Pancreas (tissue), 10 donors: ENCODE data around the gene POLR3H. TPM values are rescaled to one million over a fixed set of nuclear protein-coding genes. Genes with fewer than 3 reads are reported as not detected.
"Not testable (repeated sequence)": the region's sequence is repeated elsewhere in the genome, so short reads cannot be mapped to it uniquely, and the experiment has no call there.

Experiments
- ATAC-seq, 4 donors: fragments of 200-7000 bp; cut with Tn5 transposase; one replicate each; pipeline versions ENCODE4 v1.8.0 to v1.9.1; 2020; ENCODE audit warnings: mild to moderate bottlenecking in 4 of 4, moderate library complexity in 4 of 4
- DNase-seq, 6 donors: peaks; one replicate each; pipeline ENCODE4 v3.0.0-alpha.2; 2020
- FAIRE-seq: peaks from 2 replicates; lab custom pipeline; 2012; peaks lifted over from hg19 to GRCh38; lab: Jason Lieb, UNC
- H3K27ac ChIP-seq, 4 donors: fragments of 200-600 bp; sonication (generic); 1 replicate in 3 of 4; 2 replicates in 1 of 4; pipeline versions ENCODE4 v1.5.0 to v1.8.0; 2020
- H3K27me3 ChIP-seq, 4 donors: fragments of 200-600 bp; one replicate each; pipeline ENCODE4 v1.8.0; 2021
- H3K36me3 ChIP-seq, 3 donors: fragments of 200-600 bp; sonication (generic) in 1 of 3; one replicate each; pipeline versions ENCODE4 v1.5.0 to v1.8.0; 2020 to 2021
- H3K4me1 ChIP-seq, 3 donors: fragments of 200-600 bp; one replicate each; pipeline ENCODE4 v1.8.0; 2021
- H3K4me3 ChIP-seq, 4 donors: fragments of 200-600 bp; sonication (generic) in 2 of 4; one replicate each; pipeline versions ENCODE4 v1.5.0 to v1.8.0; 2020 to 2021
- H3K9me3 ChIP-seq, 4 donors: fragments of 200-600 bp; one replicate each; pipeline ENCODE4 v1.8.0; 2021
- WGBS, 2 donors: extraction: QIAGEN DNeasy Blood & Tissue Kit; methylation state at CpG; one replicate each; pipeline ENCODE4 v1.1.7; 2013; 5-methylcytosine and 5-hydroxymethylcytosine counted together
- intact Hi-C, 3 donors: fragments of 100-400 bp; cut with DNase I; formaldehyde crosslinking; loops; one replicate each; pipeline versions ENCODE4 v1.11.1 to v1.14.2; 2022
- polyA plus RNA-seq, 2 donors: library from polyadenylated mRNA; stranded (reverse); fragments of 200-250 nt; gene quantifications; one replicate each; pipeline ENCODE4 v1.2.3, GENCODE V29; 2013
- total RNA-seq, 6 donors: library from RNA; stranded (reverse); fragmentation: NEBNext Ultra II Directional in 4 of 6; extraction: Animal tissue kit (Norgen Biotek cat#: 25700) in 4 of 6; gene quantifications; one replicate each; pipeline versions ENCODE4 v1.2.1 to v1.2.4, GENCODE V29; 2021 to 2023
- TF ChIP-seq, protein P1 (sequence below), 4 donors: fragments of 200-600 bp; sonication (generic) in 3 of 4; IDR thresholded peaks; one replicate each; pipeline versions ENCODE4 v1.5.0 to v1.8.0; 2021; ENCODE audit warnings: antibody characterized with exemption in 4 of 4
- donor health status: healthy with polysubstance abuse.
- donor health status: DM: no; HTN: no; CAD: no; lungs with moderate emphysema.
- donor health status: DM: no; HTN: no; CAD: no.
- donor health status: control.
- donor health status: control.
- donor health status: Bipolar disorder and iron deficiency.
- donor health status: DM: yes; HTN: yes; CAD: no.
- donor health status: DM: no; HTN: no; CAD: no.
- donor health status: DM: no; HTN: no; CAD: no.
- donor health status: DM: yes; HTN: yes; CAD: no.

The POLR3H gene
- total and polyA plus RNA-seq, 8 donors: 11.0 to 22.0 (median 14.4) TPM

DNA sequence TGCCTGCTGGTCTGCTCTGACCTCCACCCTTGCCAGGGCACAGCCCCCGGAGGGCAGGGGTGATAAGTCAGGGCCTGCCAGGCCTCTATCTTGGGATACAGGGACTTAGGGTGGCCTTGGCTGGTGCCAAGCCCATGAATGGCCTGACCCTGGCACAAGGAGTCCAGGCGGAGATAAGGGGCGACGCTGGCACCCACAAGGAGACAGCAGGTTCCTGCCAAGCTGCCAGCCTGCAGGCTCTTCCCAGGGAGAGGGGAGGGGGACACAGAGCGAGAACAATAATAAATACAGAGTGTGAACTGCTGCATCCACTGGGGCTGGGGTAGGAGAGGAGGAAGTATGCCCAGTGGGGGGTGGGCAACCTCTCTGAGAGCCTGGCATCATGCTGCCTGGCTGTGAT, 17.5 kb upstream of the POLR3H start:
- FAIRE-seq (no peak), DNase-seq (peak in 5 of 6 donors; percentile 47 to 88 (median 61)), ATAC-seq (peak; percentile 24 to 79 (median 58))
- no peaks in the 10 kb centered on the region for H3K9me3 ChIP-seq
- no peaks in the 10 kb centered on the region for H3K27me3 ChIP-seq
- H3K27ac ChIP-seq: peak overlapping the region in 3 of 4 donors; percentile 32 to 71 (median 52)
- H3K4me1 ChIP-seq: peaks cover 0 to 23% (median 8%) of the 10 kb centered on the region in 3 donors
- 24 to 33% methylated on average over 5 of the region's 5 CpGs for WGBS, 2 donors
- TF ChIP-seq, protein P1, sequence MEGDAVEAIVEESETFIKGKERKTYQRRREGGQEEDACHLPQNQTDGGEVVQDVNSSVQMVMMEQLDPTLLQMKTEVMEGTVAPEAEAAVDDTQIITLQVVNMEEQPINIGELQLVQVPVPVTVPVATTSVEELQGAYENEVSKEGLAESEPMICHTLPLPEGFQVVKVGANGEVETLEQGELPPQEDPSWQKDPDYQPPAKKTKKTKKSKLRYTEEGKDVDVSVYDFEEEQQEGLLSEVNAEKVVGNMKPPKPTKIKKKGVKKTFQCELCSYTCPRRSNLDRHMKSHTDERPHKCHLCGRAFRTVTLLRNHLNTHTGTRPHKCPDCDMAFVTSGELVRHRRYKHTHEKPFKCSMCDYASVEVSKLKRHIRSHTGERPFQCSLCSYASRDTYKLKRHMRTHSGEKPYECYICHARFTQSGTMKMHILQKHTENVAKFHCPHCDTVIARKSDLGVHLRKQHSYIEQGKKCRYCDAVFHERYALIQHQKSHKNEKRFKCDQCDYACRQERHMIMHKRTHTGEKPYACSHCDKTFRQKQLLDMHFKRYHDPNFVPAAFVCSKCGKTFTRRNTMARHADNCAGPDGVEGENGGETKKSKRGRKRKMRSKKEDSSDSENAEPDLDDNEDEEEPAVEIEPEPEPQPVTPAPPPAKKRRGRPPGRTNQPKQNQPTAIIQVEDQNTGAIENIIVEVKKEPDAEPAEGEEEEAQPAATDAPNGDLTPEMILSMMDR (IDR thresholded peaks at IDR 0.05): no peak
- H3K36me3 ChIP-seq: no peaks in the 10 kb centered on the region
- intact Hi-C loops: no loop called here
- peak overlapping the region in 2 of 4 donors; percentile 29 to 33 for H3K4me3 ChIP-seq

DNA sequence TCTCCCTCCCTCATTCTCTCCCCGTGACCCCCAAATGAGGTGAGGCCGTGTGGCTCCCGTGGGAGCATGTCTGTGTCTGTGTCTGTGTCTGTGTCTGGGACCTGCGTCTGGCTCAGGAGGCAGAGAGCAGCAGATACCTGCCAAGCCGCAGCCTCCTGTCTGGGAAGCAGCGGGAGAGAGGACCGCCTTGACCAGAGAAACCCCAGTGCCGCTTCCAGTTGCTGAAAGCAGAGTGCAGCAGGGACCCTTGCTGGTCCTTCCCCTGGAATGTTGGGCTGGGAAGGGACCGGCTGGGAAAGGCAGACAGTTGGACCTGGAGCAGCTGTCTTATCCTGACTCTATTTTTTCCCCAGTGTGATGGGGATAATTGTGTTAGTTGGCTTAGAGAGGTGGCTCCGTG, 17.1 kb upstream of the POLR3H start:
- Histone ChIP-seq H3K9me3 (no peaks in the 10 kb centered on the region), H3K27me3 (no peaks in the 10 kb centered on the region), H3K4me3 (peak overlapping the region in 3 of 4 donors; percentile 11 to 33 (median 29)), H3K27ac (peak overlapping the region; percentile 12 to 71 (median 42)), H3K4me1 (peaks cover 0 to 24% (median 8%) of the 10 kb centered on the region in 3 donors), H3K36me3 (no peaks in the 10 kb centered on the region)
- TF ChIP-seq, protein P1 (IDR thresholded peaks at IDR 0.05): no peak
- ATAC-seq: peak; percentile 8 to 43 (median 37)
- intact Hi-C loops: no loop called here
- 23 to 27% methylated on average over 10 of the region's 10 CpGs for WGBS, 2 donors
- DNase-seq: no peak
- FAIRE-seq: no peak

DNA sequence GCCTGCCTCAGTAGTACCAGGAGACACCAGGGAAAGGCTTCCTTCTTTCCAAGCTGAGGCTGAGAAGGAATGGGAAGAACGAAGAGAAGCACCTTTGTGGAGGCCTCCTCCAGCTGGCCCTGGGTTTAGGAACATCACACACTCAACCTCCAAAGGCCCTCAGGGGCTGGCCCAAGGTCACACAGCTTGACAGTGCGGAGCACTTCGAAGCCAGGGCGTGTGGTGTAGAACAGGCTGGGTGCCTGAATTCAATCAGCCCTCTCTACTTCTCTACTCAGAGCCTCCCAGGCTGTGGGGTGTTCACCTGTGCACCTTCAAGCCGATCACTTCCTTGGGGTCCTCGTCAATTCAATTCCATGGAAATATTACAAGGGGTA, 15.8 kb upstream of the POLR3H start:
- peak overlapping the region in 1 of 4 donors; percentile 71 for H3K27ac ChIP-seq
- H3K4me3 ChIP-seq: no peak overlapping the region
- FAIRE-seq (no peak), ATAC-seq (no peak), DNase-seq (no peak)
- no peaks in the 10 kb centered on the region for H3K9me3 ChIP-seq
- TF ChIP-seq, protein P1 (IDR thresholded peaks at IDR 0.05): no peak
- peaks cover 0 to 24% (median 8%) of the 10 kb centered on the region in 3 donors for H3K4me1 ChIP-seq
- WGBS, 2 donors: 55 to 70% methylated on average over 6 of the region's 6 CpGs
- no peaks in the 10 kb centered on the region for H3K27me3 ChIP-seq
- intact Hi-C loops: no loop called here
- H3K36me3 ChIP-seq: no peaks in the 10 kb centered on the region

DNA sequence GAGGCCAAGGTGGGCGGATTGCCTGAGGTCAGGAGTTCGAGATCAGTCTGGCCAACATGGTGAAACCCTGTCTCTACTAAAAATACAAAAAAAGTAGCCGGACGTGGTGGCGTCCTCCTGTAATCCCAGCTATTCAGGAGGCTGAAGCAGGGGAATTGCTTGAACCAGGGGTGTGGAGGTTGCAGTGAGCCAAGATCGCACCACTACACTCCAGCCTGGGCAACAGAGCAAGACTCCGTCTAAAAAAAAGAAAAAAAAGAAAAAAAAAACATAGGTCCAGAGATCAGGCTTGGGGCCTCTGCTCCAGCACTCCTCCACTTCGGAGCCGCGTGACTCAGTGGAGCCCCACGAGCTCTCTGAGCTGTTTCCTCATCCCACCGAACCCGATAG, 14.0 kb upstream of the POLR3H start:
- H3K9me3 ChIP-seq, H3K27me3 ChIP-seq, H3K4me3 ChIP-seq, ATAC-seq, DNase-seq, FAIRE-seq, H3K36me3 ChIP-seq, intact Hi-C loops: not testable (repeated sequence)
- WGBS, 2 donors: 94 to 98% methylated on average over 13 of the region's 13 CpGs
- H3K4me1 ChIP-seq: peaks cover 0 to 22% (median 4%) of the 10 kb centered on the region in 3 donors
- peak overlapping the region in 1 of 4 donors; percentile 34 for H3K27ac ChIP-seq

DNA sequence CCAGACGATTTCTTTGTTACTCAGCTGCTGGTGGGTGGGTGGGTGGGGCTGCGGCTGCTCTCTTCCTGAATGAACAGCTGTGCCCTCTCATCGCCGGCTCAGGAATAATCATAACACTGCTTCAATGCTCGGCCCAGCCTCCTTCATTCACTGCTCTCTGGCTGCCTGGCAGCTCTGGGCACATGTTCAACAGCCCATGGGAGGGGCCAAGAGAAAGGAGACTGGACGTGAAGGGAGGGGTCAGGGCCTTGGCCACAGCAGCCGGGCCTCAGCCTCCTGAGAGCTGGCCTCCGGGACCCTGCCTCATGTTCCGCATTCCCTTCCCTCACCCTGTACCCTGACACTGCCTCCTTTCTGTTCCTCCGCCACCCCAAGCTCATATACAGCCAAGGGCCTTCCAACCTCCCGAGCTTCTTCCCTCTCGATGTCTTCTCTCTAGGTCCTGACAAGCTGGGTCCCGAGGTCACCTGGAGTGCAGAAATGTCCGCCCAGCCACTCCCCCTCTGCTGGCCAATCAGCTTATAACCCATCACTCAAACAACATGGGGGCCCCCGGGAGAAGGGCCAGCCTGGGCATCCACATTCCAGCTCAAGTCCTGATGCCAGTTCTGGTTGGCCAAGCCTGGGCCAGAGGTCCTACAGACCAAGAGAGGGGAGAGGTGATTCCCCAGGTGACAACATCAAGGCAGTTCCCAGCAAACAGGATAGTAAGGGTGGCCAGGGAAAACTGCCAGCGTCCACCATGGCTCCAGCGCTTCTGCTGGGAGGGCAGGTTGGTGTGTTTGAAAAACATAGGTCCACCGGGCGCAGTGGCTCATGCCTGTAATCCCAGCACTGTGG, 13.4 kb upstream of the POLR3H start:
- H3K36me3 ChIP-seq: no peaks in the 10 kb centered on the region
- H3K4me1 ChIP-seq: peaks cover 0 to 18% (median 0%) of the 10 kb centered on the region in 3 donors
- no peak for FAIRE-seq
- no peak overlapping the region for H3K4me3 ChIP-seq
- TF ChIP-seq, protein P1 (IDR thresholded peaks at IDR 0.05): no peak
- 44% methylated on average over 19 of the region's 19 CpGs for WGBS, 2 donors
- intact Hi-C loops: no loop called here
- peak in 3 of 4 donors; percentile 57 to 76 (median 70) for ATAC-seq
- no peaks in the 10 kb centered on the region for H3K27me3 ChIP-seq
- peak in 4 of 6 donors; percentile 58 to 75 (median 68) for DNase-seq
- no peaks in the 10 kb centered on the region for H3K9me3 ChIP-seq
- peak overlapping the region in 1 of 4 donors; percentile 34 for H3K27ac ChIP-seq
